Keratinocyte (primary cell): ENCODE data around the gene SLC22A14.

ENCODE experiments used
- CTCF ChIP-seq, 3 experiments: IDR thresholded peaks in 1 of 3; conservative IDR thresholded peaks in 1 of 3; optimal IDR thresholded peaks in 1 of 3; 2 replicates in 2 of 3; 3 replicates in 1 of 3; pipeline versions ENCODE3 to v1.5.1; 2011; ENCODE audit warnings: low read length in 3 of 3, mild to moderate bottlenecking in 3 of 3, moderate library complexity in 2 of 3, control low read depth in 1 of 3, inconsistent platforms in 1 of 3; ENCODE audit not compliant: insufficient read depth in 2 of 3; ENCODE audit errors: extremely low read depth in 1 of 3
- EZH2 ChIP-seq: IDR thresholded peaks from one replicate; pipeline ENCODE4 v1.6.1; 2012; ENCODE audit warnings: inconsistent platforms, mild to moderate bottlenecking, low read length, moderate library complexity

GRCh38 chr3:38312356-38312755 is 30.3 kb downstream of the SLC22A14 start:
- TF ChIP-seq CTCF (optimal IDR thresholded peaks at IDR 0.05 in 1 of 3, IDR thresholded peaks at IDR 0.05 in 1 of 3, conservative IDR thresholded peaks at IDR 0.05 in 1 of 3; ENCODE audit: extremely low read depth in 1 of 3, insufficient read depth in 2 of 3, low read length in 3 of 3) (no peak), EZH2 (no peak)
